Ishikawa (cell line): ENCODE results near the gene IGF1R.

Experiments
- CEBPB ChIP-seq: IDR thresholded peaks from 2 replicates; pipeline ENCODE4 v1.6.1; 2012
- EP300 ChIP-seq: IDR thresholded peaks from 2 replicates; pipeline ENCODE4 v1.6.1; 2012; ENCODE audit warnings: borderline replicate concordance
- RAD21 ChIP-seq: IDR thresholded peaks from 2 replicates; pipeline ENCODE4 v1.6.1; 2012; ENCODE audit warnings: low read depth
- TCF12 ChIP-seq: IDR thresholded peaks from 2 replicates; pipeline ENCODE4 v1.6.1; 2012; ENCODE audit warnings: low read depth
- TEAD4 ChIP-seq: IDR thresholded peaks from 2 replicates; pipeline ENCODE4 v1.6.1; 2012
- YY1 ChIP-seq: IDR thresholded peaks from 2 replicates; pipeline ENCODE4 v1.6.1; 2012; ENCODE audit warnings: low read depth
- ZBTB7A ChIP-seq: IDR thresholded peaks from 2 replicates; pipeline ENCODE4 v1.6.1; 2012; ENCODE audit warnings: low read depth
- TF ChIP-seq, protein P1 (sequence below): IDR thresholded peaks from 2 replicates; pipeline ENCODE4 v1.6.1; 2012; ENCODE audit warnings: low read depth, mild to moderate bottlenecking

DNA sequence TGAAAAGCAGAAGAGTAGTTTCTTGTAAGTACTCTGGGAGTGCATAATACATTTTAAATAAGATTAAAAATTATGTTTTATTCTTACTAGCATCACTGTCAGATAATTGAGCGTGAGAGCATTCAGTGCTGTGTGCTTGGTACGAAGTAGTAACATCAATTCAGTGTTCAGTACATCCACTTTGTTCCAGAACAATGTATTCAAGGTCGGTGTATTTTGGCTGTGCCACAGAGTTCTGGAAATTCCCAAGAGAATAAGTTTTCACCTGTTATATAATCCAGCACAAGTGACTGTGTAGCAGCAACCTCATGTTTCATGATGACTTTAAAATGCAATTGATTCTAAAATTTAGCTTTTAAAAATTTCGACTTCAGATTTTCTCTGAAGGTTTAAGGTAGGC is 130.6 kb downstream of the IGF1R start:
- TF ChIP-seq ZBTB7A: no peak
- no peak for TF ChIP-seq TCF12
- no peak for TF ChIP-seq YY1
- TF ChIP-seq RAD21: no peak
- TF ChIP-seq TEAD4: no peak
- no peak for TF ChIP-seq CEBPB
- no peak for TF ChIP-seq EP300
- TF ChIP-seq, protein P1, sequence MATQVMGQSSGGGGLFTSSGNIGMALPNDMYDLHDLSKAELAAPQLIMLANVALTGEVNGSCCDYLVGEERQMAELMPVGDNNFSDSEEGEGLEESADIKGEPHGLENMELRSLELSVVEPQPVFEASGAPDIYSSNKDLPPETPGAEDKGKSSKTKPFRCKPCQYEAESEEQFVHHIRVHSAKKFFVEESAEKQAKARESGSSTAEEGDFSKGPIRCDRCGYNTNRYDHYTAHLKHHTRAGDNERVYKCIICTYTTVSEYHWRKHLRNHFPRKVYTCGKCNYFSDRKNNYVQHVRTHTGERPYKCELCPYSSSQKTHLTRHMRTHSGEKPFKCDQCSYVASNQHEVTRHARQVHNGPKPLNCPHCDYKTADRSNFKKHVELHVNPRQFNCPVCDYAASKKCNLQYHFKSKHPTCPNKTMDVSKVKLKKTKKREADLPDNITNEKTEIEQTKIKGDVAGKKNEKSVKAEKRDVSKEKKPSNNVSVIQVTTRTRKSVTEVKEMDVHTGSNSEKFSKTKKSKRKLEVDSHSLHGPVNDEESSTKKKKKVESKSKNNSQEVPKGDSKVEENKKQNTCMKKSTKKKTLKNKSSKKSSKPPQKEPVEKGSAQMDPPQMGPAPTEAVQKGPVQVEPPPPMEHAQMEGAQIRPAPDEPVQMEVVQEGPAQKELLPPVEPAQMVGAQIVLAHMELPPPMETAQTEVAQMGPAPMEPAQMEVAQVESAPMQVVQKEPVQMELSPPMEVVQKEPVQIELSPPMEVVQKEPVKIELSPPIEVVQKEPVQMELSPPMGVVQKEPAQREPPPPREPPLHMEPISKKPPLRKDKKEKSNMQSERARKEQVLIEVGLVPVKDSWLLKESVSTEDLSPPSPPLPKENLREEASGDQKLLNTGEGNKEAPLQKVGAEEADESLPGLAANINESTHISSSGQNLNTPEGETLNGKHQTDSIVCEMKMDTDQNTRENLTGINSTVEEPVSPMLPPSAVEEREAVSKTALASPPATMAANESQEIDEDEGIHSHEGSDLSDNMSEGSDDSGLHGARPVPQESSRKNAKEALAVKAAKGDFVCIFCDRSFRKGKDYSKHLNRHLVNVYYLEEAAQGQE: no peak
